GM23338 (cell line): ENCODE results near the gene CHODL.

Experiments
- CREB1 ChIP-seq: fragments of 250-450 bp; sonication (Bioruptor Pico); IDR thresholded peaks from 2 replicates; pipeline ENCODE4 v1.5.0; 2020; ENCODE audit warnings: low read depth, mild to moderate bottlenecking, moderate library complexity
- CTCF ChIP-seq, 2 experiments: fragments of 200-600 bp in 1 of 2; sonication (generic) in 1 of 2; conservative IDR thresholded peaks; 2 replicates each; pipeline versions ENCODE4 v1.5.1 to v1.6.1; 2016 to 2017; ENCODE audit warnings: antibody characterized with exemption in 2 of 2, low read depth in 2 of 2, mild to moderate bottlenecking in 2 of 2, moderate library complexity in 1 of 2
- ETS1 ChIP-seq: IDR thresholded peaks from 2 replicates; pipeline ENCODE4 v1.6.1; 2016; ENCODE audit warnings: antibody characterized with exemption
- EZH2 ChIP-seq: fragments of 200-600 bp; sonication (generic); IDR thresholded peaks from one replicate; pipeline ENCODE4 v1.8.0; 2017; ENCODE audit warnings: antibody characterized with exemption, mild to moderate bottlenecking, low read depth; ENCODE audit not compliant: unreplicated experiment
- EZH2phosphoT487 ChIP-seq: fragments of 200-600 bp; sonication (generic); IDR thresholded peaks from one replicate; pipeline ENCODE4 v1.8.1; 2018; ENCODE audit warnings: antibody characterized with exemption; ENCODE audit not compliant: unreplicated experiment
- POLR2AphosphoS5 ChIP-seq: IDR thresholded peaks from 2 replicates; pipeline ENCODE4 v1.6.1; 2016; ENCODE audit warnings: antibody characterized with exemption, low read depth
- REST ChIP-seq: IDR thresholded peaks from one replicate; pipeline ENCODE4 v1.6.1; 2018; ENCODE audit warnings: antibody characterized with exemption; ENCODE audit not compliant: unreplicated experiment
- STAT1 ChIP-seq: IDR thresholded peaks from one replicate; pipeline ENCODE4 v1.6.1; 2016; ENCODE audit warnings: antibody characterized with exemption; ENCODE audit not compliant: unreplicated experiment

- no peak for TF ChIP-seq POLR2AphosphoS5
- TF ChIP-seq CTCF (conservative IDR thresholded peaks at IDR 0.05; ENCODE audit: low read depth in 2 of 2) = peak; percentile 58 to 70
- TF ChIP-seq REST = no peak
- no peak for TF ChIP-seq EZH2phosphoT487
- no peak for TF ChIP-seq CREB1 (CRISPR knock-in tag)
- TF ChIP-seq ETS1 = no peak
- TF ChIP-seq STAT1 = no peak
- TF ChIP-seq EZH2 = no peak
These were observed 5.0 kb downstream of the CHODL start for GRCh38 chr21:18249672-18250071.
